CD4-positive, alpha-beta T cell treated with Interleukin-4 for 4 hours (primary cell): Measurements from ENCODE around the gene EHF.
"Not testable (repeated sequence)": the region's sequence is repeated elsewhere in the genome, so short reads cannot be mapped to it uniquely, and the experiment has no call there.

Source experiments
- DNase-seq: peaks from one replicate; pipeline ENCODE4 v3.0.0-alpha.2; 2020

EHF gene

GRCh38 chr11:34674038-34674437, 53.1 kb downstream of the EHF start:
- DNase-seq = no peak

- DNase-seq = no peak
These were observed 55.3 kb downstream of the EHF start for GRCh38 chr11:34676227-34676626.

GRCh38 chr11:34679681-34680080, 58.8 kb downstream of the EHF start:
- no peak for DNase-seq

- DNase-seq = no peak
These were observed 59.3 kb downstream of the EHF start for GRCh38 chr11:34680206-34680605.

- no peak for DNase-seq
These were observed 60.2 kb downstream of the EHF start for GRCh38 chr11:34680918-34681586.

- DNase-seq = no peak
These were observed 61.9 kb downstream of the EHF start for GRCh38 chr11:34682825-34683224.

GRCh38 chr11:34683396-34683795, 62.5 kb downstream of the EHF start:
- DNase-seq = no peak

GRCh38 chr11:34685864-34686263, 65.0 kb downstream of the EHF start:
- DNase-seq = no peak

GRCh38 chr11:34692299-34692698, 71.4 kb downstream of the EHF start:
- DNase-seq = not testable (repeated sequence)

- no peak for DNase-seq
These were observed 76.0 kb downstream of the EHF start for GRCh38 chr11:34696862-34697261.

- no peak for DNase-seq
These were observed 86.0 kb downstream of the EHF start for GRCh38 chr11:34706709-34707461.

- DNase-seq = no peak
These were observed 86.6 kb downstream of the EHF start for GRCh38 chr11:34707462-34707840.
